ENCODE results near the gene LCE3C. TPM values are rescaled to one million over a fixed set of nuclear protein-coding genes. Genes with fewer than 3 reads are reported as not detected.

The LCE3C gene
- total and polyA plus RNA-seq, 2 donors, result 0.66 TPM; not detected in 1

DNA sequence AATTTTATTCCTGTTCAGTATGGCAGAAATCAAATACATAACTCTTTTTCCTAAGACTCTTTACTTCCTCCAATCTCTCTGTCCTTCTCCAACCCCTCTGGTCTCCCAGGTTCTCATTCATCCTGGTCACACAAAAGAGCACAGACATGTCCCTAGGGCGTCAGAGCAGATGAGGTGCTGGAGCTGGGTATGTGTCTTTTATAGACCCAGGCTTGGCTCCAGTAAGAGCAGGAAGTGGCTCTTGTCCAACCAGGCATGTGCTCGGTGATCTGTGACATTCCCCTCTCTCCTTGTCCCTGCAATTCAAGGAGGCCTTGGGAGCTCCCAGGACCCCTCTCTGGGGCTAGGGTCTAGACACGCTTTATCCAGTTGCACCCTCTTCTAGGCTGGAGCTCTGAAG is 45.1 kb downstream of the LCE3C start:
- Histone ChIP-seq H3K9me3 (ENCODE audit: control insufficient read depth in 2 of 2, insufficient read depth in 1 of 2, low read length in 1 of 2) (no peaks in the 10 kb centered on the region), H3K27ac (ENCODE audit: low read depth in 1 of 2, low read length in 1 of 2) (no peak overlapping the region), H3K27me3 (ENCODE audit: control insufficient read depth in 2 of 2, insufficient read depth in 1 of 2, low read length in 1 of 2) (no peaks in the 10 kb centered on the region), H3K36me3 (ENCODE audit: control insufficient read depth in 2 of 2, insufficient read depth in 2 of 2, low read length in 1 of 2) (no peaks in the 10 kb centered on the region), H3K4me1 (ENCODE audit: control insufficient read depth in 2 of 2, insufficient read depth in 2 of 2, low read length in 2 of 2) (no peaks in the 10 kb centered on the region), H3K4me3 (ENCODE audit: low read length in 2 of 2) (no peak overlapping the region)
- no peak for DNase-seq (ENCODE audit: low read depth in 6 of 9, low spot score in 9 of 9)
- 68% methylated on average over 3 of the region's 3 CpGs for WGBS

DNA sequence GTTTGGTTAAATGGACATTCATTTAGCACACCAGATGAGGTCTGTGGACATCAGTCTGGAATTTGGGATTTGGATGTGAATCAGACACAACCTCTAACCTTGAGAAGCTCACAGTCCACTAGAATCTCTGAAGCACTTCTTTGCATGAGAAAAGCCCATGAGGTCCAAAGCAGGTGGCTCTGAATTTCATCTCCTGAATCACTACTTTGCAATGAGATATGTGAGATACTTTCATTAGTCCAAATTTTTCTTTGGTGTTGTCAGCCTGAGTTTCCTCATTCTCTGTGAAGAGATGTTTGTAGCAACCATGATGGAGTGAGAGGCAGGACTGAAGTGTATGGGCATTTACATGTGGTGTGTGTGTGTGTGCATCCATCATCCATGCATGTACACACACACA is 46.6 kb downstream of the LCE3C start:
- no peaks in the 10 kb centered on the region for H3K36me3 ChIP-seq (ENCODE audit: control insufficient read depth in 2 of 2, insufficient read depth in 2 of 2, low read length in 1 of 2)
- H3K9me3 ChIP-seq (ENCODE audit: control insufficient read depth in 2 of 2, insufficient read depth in 1 of 2, low read length in 1 of 2), result no peaks in the 10 kb centered on the region
- no peak overlapping the region for H3K4me3 ChIP-seq (ENCODE audit: low read length in 2 of 2)
- no peak overlapping the region for H3K27ac ChIP-seq (ENCODE audit: low read depth in 1 of 2, low read length in 1 of 2)
- H3K27me3 ChIP-seq (ENCODE audit: control insufficient read depth in 2 of 2, insufficient read depth in 1 of 2, low read length in 1 of 2), result no peaks in the 10 kb centered on the region
- H3K4me1 ChIP-seq (ENCODE audit: control insufficient read depth in 2 of 2, insufficient read depth in 2 of 2, low read length in 2 of 2), result no peaks in the 10 kb centered on the region
- DNase-seq (ENCODE audit: low read depth in 6 of 9, low spot score in 9 of 9), result no peak

Other genes starting within 250 kb of the LCE3C start
- 0.05 TPM for gene FLG2, start 240.2 kb upstream of the LCE3C start, total RNA-seq
- 1.8 TPM for gene FLG2, start 240.2 kb upstream of the LCE3C start, polyA plus RNA-seq
- gene CRNN, start 186.0 kb upstream of the LCE3C start, total RNA-seq, result 0.05 TPM
- gene CRNN, start 186.0 kb upstream of the LCE3C start, polyA plus RNA-seq, result 0.43 TPM
- gene LCE5A, start 89.4 kb upstream of the LCE3C start, total RNA-seq, result not detected
- gene LCE5A, start 89.4 kb upstream of the LCE3C start, polyA plus RNA-seq, result 0.43 TPM
- not detected for gene CRCT1, start 85.8 kb upstream of the LCE3C start, total RNA-seq
- gene CRCT1, start 85.8 kb upstream of the LCE3C start, polyA plus RNA-seq, result 3.5 TPM
- not detected for gene LCE3E, start 33.5 kb upstream of the LCE3C start, total RNA-seq
- gene LCE3E, start 33.5 kb upstream of the LCE3C start, polyA plus RNA-seq, result 6.2 TPM
- not detected for gene LCE3D, start 19.7 kb upstream of the LCE3C start, total RNA-seq
- 15.7 TPM for gene LCE3D, start 19.7 kb upstream of the LCE3C start, polyA plus RNA-seq
- not detected for gene LCE3B, start 13.6 kb downstream of the LCE3C start, total RNA-seq
- gene LCE3B, start 13.6 kb downstream of the LCE3C start, polyA plus RNA-seq, result not detected
- gene LCE3A, start 22.9 kb downstream of the LCE3C start, total RNA-seq, result not detected
- not detected for gene LCE3A, start 22.9 kb downstream of the LCE3C start, polyA plus RNA-seq
- not detected for gene LCE2D, start 63.1 kb downstream of the LCE3C start, total RNA-seq
- gene LCE2D, start 63.1 kb downstream of the LCE3C start, polyA plus RNA-seq, result 1.3 TPM
- not detected for gene LCE2C, start 75.0 kb downstream of the LCE3C start, total RNA-seq
- gene LCE2C, start 75.0 kb downstream of the LCE3C start, polyA plus RNA-seq, result 1.7 TPM
- 0.09 TPM for gene LCE2B, start 85.9 kb downstream of the LCE3C start, total RNA-seq
- 1.5 TPM for gene LCE2B, start 85.9 kb downstream of the LCE3C start, polyA plus RNA-seq
- gene LCE2A, start 98.1 kb downstream of the LCE3C start, total RNA-seq, result not detected
- gene LCE2A, start 98.1 kb downstream of the LCE3C start, polyA plus RNA-seq, result 1.3 TPM
- not detected for gene LCE4A, start 107.9 kb downstream of the LCE3C start, total RNA-seq
- not detected for gene LCE4A, start 107.9 kb downstream of the LCE3C start, polyA plus RNA-seq
- gene KPRP, start 157.8 kb downstream of the LCE3C start, total RNA-seq, result not detected
- 0.21 TPM for gene KPRP, start 157.8 kb downstream of the LCE3C start, polyA plus RNA-seq
- not detected for gene LCE1F, start 174.9 kb downstream of the LCE3C start, total RNA-seq
- 0.46 TPM for gene LCE1F, start 174.9 kb downstream of the LCE3C start, polyA plus RNA-seq
- gene LCE1E, start 186.0 kb downstream of the LCE3C start, total RNA-seq, result not detected
- 0.30 TPM for gene LCE1E, start 186.0 kb downstream of the LCE3C start, polyA plus RNA-seq
- not detected for gene LCE1D, start 196.5 kb downstream of the LCE3C start, total RNA-seq
- gene LCE1D, start 196.5 kb downstream of the LCE3C start, polyA plus RNA-seq, result 0.27 TPM
- 0.14 TPM for gene LCE1C, start 206.4 kb downstream of the LCE3C start, total RNA-seq
- gene LCE1C, start 206.4 kb downstream of the LCE3C start, polyA plus RNA-seq, result 3.0 TPM
- not detected for gene LCE1B, start 211.7 kb downstream of the LCE3C start, total RNA-seq
- gene LCE1B, start 211.7 kb downstream of the LCE3C start, polyA plus RNA-seq, result 0.68 TPM
- not detected for gene LCE1A, start 227.2 kb downstream of the LCE3C start, total RNA-seq
- gene LCE1A, start 227.2 kb downstream of the LCE3C start, polyA plus RNA-seq, result 1.0 TPM
- not detected for gene LCE6A, start 242.6 kb downstream of the LCE3C start, total RNA-seq
- 1.1 TPM for gene LCE6A, start 242.6 kb downstream of the LCE3C start, polyA plus RNA-seq